Neutrophil (primary cell): ENCODE results near the gene ZDHHC18.

Source experiments
- H3K27ac ChIP-seq: fragments of 200-600 bp; sonication (generic); 2 replicates; pipeline ENCODE4 v1.5.1; 2016; ENCODE audit warnings: mild to moderate bottlenecking, moderate library complexity
- H3K27me3 ChIP-seq: fragments of 200-600 bp; sonication (generic); 2 replicates; pipeline ENCODE4 v1.6.0; 2016; ENCODE audit warnings: mild to moderate bottlenecking
- H3K36me3 ChIP-seq: fragments of 200-600 bp; sonication (generic); 2 replicates; pipeline ENCODE4 v1.5.1; 2017
- H3K4me1 ChIP-seq, 2 experiments: fragments of 200-600 bp in 1 of 2; sonication (generic) in 1 of 2; 1 replicate in 1 of 2; 2 replicates in 1 of 2; pipeline versions ENCODE4 v1.5.1 to v1.6.1; 2013 to 2016; ENCODE audit warnings: low read depth in 1 of 2, low read length in 1 of 2, mild to moderate bottlenecking in 1 of 2, moderate library complexity in 1 of 2; ENCODE audit not compliant: control insufficient read depth in 1 of 2, insufficient read depth in 1 of 2
- H3K4me3 ChIP-seq, 2 experiments: fragments of 200-600 bp in 1 of 2; sonication (generic) in 1 of 2; 1 replicate in 1 of 2; 2 replicates in 1 of 2; pipeline ENCODE4 v1.5.1; 2013 to 2016; ENCODE audit warnings: low read depth in 1 of 2, low read length in 1 of 2, mild to moderate bottlenecking in 1 of 2, moderate library complexity in 1 of 2
- H3K9me3 ChIP-seq: fragments of 200-600 bp; sonication (generic); 2 replicates; pipeline ENCODE4 v1.5.1; 2016
- TF ChIP-seq, protein P1 (sequence below): fragments of 200-600 bp; sonication (generic); IDR thresholded peaks from 2 replicates; pipeline ENCODE4 v1.5.1; 2016; ENCODE audit warnings: antibody characterized with exemption

ZDHHC18 gene

DNA sequence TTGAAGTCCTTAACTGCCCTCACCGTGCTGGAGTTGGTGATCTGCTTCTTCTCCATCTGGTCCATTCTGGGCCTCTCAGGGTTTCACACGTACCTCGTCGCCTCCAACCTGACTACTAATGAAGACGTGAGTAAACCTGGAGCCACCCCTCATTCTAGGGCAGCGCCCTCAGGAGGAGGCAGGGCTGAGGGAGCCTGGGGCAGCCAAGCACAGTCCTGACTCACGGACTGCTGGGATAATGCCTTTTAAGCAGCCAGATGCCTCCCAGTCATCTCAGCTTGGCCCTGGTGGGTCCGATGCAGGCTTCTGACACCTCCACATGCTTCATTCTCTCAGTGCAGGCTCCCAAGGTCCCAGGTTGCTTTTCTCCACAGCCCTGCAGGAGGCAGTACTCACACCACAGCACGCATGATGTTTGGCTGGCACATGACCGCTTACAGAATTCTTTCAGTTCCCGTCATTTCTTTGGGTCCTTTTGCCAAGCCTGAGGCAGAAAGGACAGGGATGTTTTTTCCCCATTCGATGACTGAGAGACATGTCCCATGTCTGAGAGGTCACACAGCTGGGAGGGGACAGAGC, 24.7 kb downstream of the ZDHHC18 start:
- Histone ChIP-seq H3K9me3 (peaks cover 17% of the 10 kb centered on the region), H3K36me3 (peaks cover 100% of the 10 kb centered on the region), H3K27me3 (no peaks in the 10 kb centered on the region), H3K27ac (no peak overlapping the region), H3K4me3 (no peak overlapping the region), H3K4me1 (no peaks in the 10 kb centered on the region)
- TF ChIP-seq, protein P1, sequence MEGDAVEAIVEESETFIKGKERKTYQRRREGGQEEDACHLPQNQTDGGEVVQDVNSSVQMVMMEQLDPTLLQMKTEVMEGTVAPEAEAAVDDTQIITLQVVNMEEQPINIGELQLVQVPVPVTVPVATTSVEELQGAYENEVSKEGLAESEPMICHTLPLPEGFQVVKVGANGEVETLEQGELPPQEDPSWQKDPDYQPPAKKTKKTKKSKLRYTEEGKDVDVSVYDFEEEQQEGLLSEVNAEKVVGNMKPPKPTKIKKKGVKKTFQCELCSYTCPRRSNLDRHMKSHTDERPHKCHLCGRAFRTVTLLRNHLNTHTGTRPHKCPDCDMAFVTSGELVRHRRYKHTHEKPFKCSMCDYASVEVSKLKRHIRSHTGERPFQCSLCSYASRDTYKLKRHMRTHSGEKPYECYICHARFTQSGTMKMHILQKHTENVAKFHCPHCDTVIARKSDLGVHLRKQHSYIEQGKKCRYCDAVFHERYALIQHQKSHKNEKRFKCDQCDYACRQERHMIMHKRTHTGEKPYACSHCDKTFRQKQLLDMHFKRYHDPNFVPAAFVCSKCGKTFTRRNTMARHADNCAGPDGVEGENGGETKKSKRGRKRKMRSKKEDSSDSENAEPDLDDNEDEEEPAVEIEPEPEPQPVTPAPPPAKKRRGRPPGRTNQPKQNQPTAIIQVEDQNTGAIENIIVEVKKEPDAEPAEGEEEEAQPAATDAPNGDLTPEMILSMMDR, result no peak

DNA sequence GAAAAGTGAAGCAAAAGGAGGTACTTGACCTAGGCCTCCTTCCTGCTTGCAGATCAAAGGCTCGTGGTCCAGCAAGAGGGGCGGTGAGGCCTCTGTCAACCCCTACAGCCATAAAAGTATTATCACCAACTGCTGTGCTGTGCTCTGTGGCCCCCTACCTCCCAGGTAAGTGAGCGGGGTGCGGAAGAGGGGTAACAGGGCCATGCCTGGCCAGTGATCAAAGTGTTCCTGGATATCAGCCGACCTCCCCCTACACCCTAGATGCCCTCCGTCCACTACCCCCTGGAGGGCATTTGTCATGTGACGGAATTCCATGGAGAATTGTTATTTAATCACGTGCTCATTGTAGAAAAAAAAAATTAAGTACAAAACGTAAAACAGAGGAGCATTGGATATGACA, 26.2 kb downstream of the ZDHHC18 start:
- peaks cover 12% of the 10 kb centered on the region for H3K9me3 ChIP-seq
- H3K4me3 ChIP-seq, result no peak overlapping the region
- no peaks in the 10 kb centered on the region for H3K4me1 ChIP-seq
- peaks cover 100% of the 10 kb centered on the region for H3K36me3 ChIP-seq
- no peaks in the 10 kb centered on the region for H3K27me3 ChIP-seq
- TF ChIP-seq, protein P1, result no peak
- no peak overlapping the region for H3K27ac ChIP-seq

DNA sequence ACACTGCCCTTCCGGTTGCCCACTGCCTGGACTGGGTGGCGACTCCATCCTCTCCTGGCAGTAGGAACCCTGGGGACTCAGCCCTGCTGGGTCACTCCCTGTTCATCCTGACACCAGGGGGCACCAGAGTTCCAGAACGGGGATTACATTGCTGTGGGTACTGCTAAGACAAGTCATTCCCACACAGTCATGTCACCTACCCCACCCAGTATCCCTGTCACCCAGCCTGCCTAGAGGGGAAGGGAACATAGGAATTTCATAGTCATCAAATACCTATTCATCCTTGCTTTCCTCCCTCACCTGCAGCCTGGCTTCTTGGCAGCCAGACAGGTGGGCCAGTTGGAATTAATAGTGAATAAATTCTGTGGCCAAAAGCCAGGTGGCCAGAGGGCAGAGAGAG, 26.7 kb downstream of the ZDHHC18 start:
- Histone ChIP-seq H3K27ac (peak overlapping the region; percentile 13), H3K27me3 (no peaks in the 10 kb centered on the region), H3K36me3 (peaks cover 100% of the 10 kb centered on the region), H3K9me3 (peaks cover 12% of the 10 kb centered on the region), H3K4me3 (no peak overlapping the region), H3K4me1 (no peaks in the 10 kb centered on the region)
- TF ChIP-seq, protein P1, result peak; percentile 43

DNA sequence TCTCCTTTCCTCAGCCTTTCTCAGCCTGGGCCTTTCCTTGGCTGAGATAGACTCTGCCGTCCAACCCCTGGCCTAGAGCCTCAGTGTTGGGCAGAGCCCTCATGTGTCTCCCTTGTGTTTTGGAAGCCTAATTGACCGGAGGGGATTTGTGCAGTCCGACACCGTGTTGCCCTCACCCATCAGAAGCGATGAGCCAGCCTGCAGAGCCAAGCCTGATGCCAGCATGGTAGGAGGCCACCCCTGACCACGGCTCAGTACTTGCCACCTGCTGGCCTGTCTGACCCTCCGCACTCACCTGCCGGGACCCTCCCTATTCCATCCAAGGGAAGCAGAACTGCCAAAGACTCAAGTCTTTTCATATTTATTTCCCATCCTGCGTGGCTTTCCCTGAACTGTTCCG, 27.1 kb downstream of the ZDHHC18 start:
- Histone ChIP-seq H3K27me3 (no peaks in the 10 kb centered on the region), H3K27ac (peak overlapping the region; percentile 13), H3K4me3 (no peak overlapping the region), H3K36me3 (peaks cover 100% of the 10 kb centered on the region), H3K4me1 (no peaks in the 10 kb centered on the region), H3K9me3 (peaks cover 12% of the 10 kb centered on the region)
- TF ChIP-seq, protein P1, result no peak

DNA sequence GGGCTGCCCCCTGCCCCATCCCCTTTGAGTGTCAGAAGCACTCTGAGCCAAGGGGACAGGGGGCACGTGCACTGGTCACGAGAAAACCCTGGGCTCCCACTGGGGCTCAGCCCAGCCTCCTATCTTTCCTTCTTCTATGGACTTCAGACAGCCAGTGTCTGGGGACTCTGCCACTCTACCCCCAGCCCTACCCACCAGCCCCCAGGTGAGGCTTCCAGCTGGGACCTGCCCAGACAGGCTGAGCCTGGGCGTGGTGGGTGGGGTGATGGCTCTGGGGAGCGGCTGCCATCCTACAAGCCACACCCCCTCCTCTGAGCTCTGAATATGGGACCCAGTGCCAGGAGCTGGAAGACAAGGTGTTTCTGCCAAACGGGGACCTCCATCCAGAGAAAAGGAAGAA, 28.4 kb downstream of the ZDHHC18 start:
- H3K4me1 ChIP-seq, result no peaks in the 10 kb centered on the region
- peak overlapping the region; percentile 44 for H3K27ac ChIP-seq
- H3K36me3 ChIP-seq, result peaks cover 95% of the 10 kb centered on the region
- no peaks in the 10 kb centered on the region for H3K27me3 ChIP-seq
- TF ChIP-seq, protein P1, result no peak
- H3K4me3 ChIP-seq, result no peak overlapping the region
- peaks cover 12% of the 10 kb centered on the region for H3K9me3 ChIP-seq

DNA sequence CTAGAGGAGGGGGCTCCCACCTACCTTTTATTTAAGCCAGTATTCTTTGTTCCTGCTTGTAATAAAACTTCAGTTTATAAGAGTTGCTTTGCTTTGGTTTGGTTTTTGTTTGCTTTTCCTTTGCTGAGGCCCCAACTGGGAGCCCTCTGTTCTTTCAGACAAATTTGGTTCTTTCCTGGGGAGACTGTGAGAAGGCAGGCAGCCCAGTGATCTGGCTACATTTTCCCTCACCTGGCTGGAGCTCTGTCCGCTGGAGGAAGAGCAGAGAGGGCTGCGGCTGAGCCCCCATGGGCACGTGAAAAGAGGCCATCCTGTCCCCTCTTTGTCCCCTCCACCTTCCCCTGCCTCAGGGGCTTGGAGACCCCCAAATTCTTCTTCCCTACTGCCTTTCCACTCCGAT, 29.1 kb downstream of the ZDHHC18 start:
- H3K4me1 ChIP-seq, result no peaks in the 10 kb centered on the region
- H3K4me3 ChIP-seq, result no peak overlapping the region
- no peaks in the 10 kb centered on the region for H3K27me3 ChIP-seq
- H3K9me3 ChIP-seq, result peaks cover 12% of the 10 kb centered on the region
- TF ChIP-seq, protein P1, result no peak
- H3K36me3 ChIP-seq, result peaks cover 88% of the 10 kb centered on the region
- peak overlapping the region; percentile 44 for H3K27ac ChIP-seq
